MM.1S (cell line): ENCODE measurements around the gene ZNF789.

ENCODE experiments used
- EZH2 ChIP-seq: fragments of 300-600 bp; sonication (generic); optimal IDR thresholded peaks from 2 replicates; pipeline ENCODE3; 2017; ENCODE audit warnings: low read depth, mild to moderate bottlenecking, antibody characterized with exemption, low read length, mixed read lengths
- EZH2phosphoT487 ChIP-seq: fragments of 300-600 bp; sonication (generic); IDR thresholded peaks from 2 replicates; pipeline ENCODE4 v1.6.1; 2018; ENCODE audit warnings: antibody characterized with exemption, low read length
- TF ChIP-seq, protein P1 (sequence below): fragments of 300-600 bp; sonication (generic); IDR thresholded peaks from 2 replicates; pipeline ENCODE4 v1.5.1; 2016; ENCODE audit warnings: antibody characterized with exemption, low read length, mixed read lengths

DNA sequence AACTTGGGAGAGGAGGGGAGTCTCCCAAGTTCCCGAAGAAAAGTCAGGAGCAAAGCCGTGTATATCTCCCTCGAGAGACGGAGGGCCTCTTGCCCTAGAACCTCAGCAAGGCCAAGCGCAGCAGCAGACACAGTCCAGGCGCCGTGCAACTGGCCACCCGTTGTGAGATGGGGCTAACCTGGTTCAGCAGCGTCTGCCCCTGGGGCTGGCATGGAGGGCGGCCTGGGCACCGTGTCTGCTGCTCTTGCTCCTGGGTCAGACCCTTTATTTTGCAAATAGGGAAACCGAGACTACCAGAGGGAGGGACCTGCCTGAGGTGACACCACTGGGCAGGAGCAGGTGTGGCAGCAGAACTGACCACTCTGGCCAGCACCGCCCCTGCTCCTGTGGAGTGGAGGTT, 20.1 kb upstream of the ZNF789 start:
- TF ChIP-seq, protein P1, sequence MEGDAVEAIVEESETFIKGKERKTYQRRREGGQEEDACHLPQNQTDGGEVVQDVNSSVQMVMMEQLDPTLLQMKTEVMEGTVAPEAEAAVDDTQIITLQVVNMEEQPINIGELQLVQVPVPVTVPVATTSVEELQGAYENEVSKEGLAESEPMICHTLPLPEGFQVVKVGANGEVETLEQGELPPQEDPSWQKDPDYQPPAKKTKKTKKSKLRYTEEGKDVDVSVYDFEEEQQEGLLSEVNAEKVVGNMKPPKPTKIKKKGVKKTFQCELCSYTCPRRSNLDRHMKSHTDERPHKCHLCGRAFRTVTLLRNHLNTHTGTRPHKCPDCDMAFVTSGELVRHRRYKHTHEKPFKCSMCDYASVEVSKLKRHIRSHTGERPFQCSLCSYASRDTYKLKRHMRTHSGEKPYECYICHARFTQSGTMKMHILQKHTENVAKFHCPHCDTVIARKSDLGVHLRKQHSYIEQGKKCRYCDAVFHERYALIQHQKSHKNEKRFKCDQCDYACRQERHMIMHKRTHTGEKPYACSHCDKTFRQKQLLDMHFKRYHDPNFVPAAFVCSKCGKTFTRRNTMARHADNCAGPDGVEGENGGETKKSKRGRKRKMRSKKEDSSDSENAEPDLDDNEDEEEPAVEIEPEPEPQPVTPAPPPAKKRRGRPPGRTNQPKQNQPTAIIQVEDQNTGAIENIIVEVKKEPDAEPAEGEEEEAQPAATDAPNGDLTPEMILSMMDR: no peak
- TF ChIP-seq EZH2 (no peak), EZH2phosphoT487 (no peak)
